CD4-positive, alpha-beta T cell treated with Interleukin-17A for 4 hours (primary cell): ENCODE results near the gene CMBL.
"Not testable (repeated sequence)": the region's sequence is repeated elsewhere in the genome, so short reads cannot be mapped to it uniquely, and the experiment has no call there.

Experiments
- DNase-seq: peaks from one replicate; pipeline ENCODE4 v3.0.0-alpha.2; 2020; ENCODE audit warnings: mixed read lengths

Gene CMBL

GRCh38 chr5:10253390-10253789 is 54.3 kb downstream of the CMBL start:
- no peak for DNase-seq

GRCh38 chr5:10251405-10251804 is 56.3 kb downstream of the CMBL start:
- no peak for DNase-seq

- DNase-seq = peak; percentile 29
Measured at GRCh38 chr5:10250806-10251276, 56.9 kb downstream of the CMBL start.

DNA sequence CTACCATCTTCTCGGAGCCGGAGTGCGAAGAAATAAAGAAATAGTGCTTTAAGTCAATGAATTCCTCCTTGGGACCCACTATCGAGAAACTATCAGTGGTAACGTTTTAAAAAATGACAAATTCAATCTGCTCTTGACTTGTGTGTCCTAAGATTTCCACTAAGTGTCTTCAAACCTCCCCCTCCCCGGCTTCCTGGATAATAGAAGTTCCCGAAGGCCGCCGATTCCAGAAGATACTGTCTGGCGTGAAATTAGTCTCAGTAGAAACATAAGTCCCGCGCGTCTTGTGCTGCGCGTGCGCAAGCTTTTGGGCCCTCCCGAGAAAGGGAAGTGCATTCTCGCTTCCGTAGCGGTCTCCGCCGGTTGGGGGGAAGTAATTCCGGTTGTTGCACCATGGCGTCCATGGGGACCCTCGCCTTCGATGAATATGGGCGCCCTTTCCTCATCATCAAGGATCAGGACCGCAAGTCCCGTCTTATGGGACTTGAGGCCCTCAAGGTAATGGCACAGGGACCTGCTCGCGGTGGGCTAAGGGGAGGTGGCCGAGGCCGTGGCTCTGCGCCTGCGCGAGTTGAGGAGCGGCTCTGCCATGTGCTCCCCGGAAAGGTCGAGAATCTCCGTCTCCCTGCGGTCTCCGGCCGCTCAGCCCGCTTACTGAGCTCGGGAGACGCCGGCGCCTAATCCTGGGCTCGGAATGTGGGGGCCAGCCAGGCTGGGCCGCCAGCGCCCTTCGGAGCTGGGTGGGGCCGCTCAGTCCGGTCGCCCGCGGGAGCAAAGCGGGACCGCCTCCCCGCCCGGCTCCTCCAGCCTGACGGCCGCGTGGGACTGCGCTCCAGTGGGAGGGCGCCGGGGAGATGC is 57.5 kb downstream of the CMBL start, which contains the start of gene CCT5:
TSS of gene CCT5 (plus strand) at position 333 of the 858 bp plus-strand sequence. CDS start at position 394, 61 bp downstream.
- peak; percentile 91 for DNase-seq

DNA sequence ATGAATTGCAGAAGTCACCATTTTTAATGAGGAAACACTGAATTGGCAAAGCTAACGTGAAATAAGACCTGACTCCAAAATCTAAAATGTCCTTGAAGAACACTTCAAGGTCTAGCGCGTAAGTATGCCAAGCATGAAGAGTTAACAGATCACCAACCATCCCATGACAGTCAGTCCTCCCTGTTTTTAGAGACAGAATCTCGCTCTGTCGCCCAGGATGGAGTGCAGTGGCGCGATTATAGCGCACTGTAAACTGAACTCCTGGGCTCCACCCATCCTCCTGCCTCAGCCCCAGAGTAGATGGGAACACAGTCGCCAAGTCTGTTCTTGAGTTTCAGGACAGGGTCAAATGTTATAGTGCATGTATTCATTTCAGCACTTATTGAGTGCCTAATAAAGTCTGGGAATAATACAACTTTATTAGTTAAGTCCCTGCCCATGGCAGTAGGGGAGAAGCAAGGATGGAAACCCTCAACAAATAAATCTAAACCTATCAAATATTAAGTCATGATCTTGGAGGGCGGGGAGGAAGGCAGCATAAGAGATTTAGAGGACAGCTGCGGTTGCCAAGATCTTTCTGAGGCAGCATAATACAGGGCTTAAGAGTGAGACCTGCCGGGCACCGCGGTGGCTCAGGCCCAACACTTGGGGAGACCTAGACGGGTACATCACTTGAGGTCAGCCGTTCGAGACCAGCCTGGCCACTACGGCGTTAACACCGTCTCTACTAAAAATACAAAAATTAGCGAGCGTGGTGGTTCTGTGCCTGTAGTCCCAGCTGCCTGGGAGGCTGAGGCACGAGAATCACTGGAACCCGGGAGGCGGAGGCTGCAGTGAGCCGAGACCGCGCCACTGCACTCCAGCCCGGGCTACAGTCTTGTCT is 59.1 kb downstream of the CMBL start:
- no peak for DNase-seq

DNA sequence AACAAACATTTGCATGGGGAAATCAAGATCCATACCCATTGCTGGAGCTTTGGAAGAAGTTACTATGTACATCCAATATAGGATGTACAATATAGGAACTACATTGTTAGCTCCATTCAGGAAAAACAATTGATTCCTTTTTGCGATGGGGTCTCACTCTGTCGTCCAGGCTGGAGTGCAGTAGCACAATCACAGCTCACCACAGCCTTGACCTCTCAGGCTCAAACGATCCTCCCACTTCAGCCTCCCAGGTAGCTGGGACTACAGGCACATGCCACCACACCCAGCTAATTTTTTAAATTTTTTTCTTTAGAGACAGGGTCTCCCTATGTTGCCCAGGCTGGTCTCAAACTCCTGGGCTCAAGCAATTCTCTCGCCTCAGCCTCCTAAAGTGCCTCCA is 60.5 kb downstream of the CMBL start:
- not testable (repeated sequence) for DNase-seq

GRCh38 chr5:10246761-10247160 is 60.9 kb downstream of the CMBL start:
- no peak for DNase-seq

GRCh38 chr5:10244342-10244944 is 63.3 kb downstream of the CMBL start:
- DNase-seq = no peak

DNA sequence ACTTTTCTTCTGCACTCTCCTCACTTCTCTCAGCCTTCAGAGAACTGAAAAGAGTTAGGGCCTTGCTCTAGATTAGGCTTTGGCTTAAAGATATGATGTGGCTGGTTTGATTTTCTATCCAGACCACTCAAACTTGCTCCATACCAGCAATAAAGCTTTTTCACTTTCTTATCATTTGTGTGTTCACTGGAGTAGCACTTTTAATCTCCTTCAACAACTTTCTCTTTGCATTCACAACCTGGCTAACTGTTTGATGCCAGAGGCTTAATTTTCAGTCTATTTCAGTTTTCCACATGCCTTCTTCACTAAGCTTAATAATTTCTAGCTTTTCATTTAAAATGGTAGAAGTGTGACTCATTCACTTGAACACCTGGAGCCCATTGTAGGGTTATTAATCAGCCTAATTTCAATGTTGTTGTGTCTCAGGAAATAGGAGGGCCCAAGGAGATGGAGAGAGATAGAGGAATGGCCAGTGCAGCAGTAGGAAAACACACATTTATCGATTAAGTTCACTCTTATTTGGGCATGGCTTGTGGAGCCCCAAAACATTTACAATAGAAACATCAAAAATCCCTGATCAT is 64.0 kb downstream of the CMBL start:
- DNase-seq = no peak

DNA sequence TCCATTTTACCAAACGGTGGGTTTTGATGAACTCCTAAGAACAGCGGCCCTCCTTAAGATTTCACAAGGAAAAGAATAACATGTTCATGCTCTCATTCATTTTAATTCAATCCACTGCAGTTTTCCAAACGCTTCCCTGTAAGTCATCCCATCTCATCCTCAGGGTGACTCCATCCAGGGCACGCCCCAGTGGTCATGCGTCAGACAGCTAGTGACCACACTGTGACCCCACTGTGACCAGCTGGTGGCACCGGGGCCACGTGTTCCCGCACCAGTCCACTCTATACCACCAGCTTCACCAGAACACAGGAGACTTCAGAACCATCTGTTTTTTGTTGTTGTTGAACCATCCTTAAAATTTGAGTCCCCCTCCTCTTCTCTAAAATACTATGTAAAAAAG is 72.4 kb downstream of the CMBL start:
- no peak for DNase-seq

DNA sequence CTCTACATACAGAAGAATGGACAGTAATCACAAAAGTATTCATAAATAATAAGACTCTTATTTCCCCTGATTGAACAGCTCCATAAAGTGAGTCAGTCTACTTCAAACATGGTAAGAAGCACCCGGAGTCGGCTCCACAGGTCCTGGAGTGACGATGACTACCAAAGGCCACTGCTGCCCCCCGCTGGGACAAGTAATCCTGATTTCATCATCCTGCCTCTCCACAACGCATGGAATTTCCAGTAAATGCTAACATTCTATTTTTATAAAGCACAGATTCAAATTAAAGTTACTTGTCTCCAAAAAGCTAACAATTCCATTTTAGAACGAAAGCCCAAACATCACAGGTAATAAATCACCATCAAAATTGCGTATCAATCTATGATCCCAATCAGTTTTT is 74.2 kb downstream of the CMBL start:
- DNase-seq = no peak

DNA sequence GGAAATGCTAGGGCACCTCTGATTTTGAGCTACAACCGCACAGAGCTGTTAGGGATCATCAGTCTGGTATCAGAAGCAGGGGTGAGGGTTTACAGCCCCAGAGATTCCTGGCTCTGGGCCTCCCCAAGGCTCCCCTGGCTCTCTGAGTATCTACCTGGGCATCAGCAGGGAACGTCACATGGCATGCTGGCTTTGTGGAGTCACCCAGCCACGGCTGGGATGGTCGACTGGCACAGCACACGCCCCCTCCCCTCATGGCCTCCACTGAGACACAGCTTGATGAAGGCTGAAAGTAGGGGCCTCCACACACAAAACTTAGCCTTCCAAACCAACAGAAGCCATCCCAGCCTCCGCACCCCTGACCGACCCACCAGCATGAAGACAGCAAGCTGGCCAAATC is 74.7 kb downstream of the CMBL start:
- no peak for DNase-seq

- no peak for DNase-seq
Measured at GRCh38 chr5:10232386-10232785, 75.3 kb downstream of the CMBL start.

- DNase-seq = no peak
Measured at GRCh38 chr5:10229306-10230048, 78.2 kb downstream of the CMBL start.

DNA sequence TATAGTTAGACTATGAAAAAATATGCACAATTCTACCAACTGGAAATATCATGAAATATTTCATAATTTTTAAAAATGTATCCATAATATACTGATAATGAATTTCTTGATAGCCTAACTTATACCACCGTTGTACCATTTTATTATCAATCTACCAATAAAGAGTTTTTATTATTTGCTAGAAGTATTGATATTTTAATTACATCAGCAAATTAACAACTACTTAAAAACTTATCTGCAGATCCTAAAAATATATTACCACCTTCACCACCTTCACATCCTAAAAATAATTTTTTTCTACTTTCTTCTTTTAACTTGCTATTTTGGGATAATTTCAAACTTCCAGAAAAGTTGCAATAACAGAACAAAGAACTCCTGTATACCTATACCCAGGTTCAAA is 79.4 kb downstream of the CMBL start:
- no peak for DNase-seq
